HG02884 (cell line): ENCODE results near the gene KIFAP3.
"Not testable (repeated sequence)": the region's sequence is repeated elsewhere in the genome, so short reads cannot be mapped to it uniquely, and the experiment has no call there.

ENCODE experiments used
- ATAC-seq: cut with Tn5 transposase; IDR thresholded peaks from one replicate; pipeline ENCODE4 v1.9.1; 2021; ENCODE audit warnings: mild to moderate bottlenecking, moderate library complexity; ENCODE audit not compliant: unreplicated experiment

Gene KIFAP3

DNA sequence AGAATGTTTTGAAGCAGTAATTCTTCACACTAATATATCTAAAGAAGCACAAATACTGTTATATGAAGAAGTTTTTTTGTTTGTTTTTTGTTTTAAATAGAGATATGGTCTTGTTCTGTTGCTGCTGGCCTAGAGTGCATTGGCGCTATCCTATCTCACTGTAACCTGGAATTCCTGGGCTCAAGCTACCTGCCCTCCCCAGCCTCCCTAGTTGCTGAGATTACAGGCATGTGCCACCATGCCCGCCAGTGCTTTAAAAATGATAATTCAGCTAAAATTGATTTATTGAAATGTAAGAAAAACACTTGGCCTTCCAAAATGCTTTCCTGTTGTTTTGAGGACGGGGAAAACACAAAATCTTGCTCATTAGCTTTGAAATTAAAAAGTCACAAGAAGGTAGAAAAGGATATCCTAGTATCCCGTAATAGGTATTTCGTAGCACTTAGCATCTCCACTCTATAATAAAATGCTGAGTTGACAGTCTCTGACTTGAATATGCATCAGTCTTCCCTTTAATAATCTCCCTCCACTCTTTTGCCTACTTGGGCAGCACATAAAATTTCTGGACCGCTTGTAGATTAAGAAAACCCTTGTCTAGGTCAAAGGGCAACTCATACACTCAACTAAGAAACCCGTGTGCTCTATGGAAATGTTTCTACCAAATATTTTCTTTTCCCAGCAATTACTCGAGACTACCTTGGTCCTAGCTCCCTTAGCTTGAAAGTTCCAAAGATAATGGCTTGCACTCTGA lies 182.1 kb downstream of the KIFAP3 start:
- no peak for ATAC-seq

DNA sequence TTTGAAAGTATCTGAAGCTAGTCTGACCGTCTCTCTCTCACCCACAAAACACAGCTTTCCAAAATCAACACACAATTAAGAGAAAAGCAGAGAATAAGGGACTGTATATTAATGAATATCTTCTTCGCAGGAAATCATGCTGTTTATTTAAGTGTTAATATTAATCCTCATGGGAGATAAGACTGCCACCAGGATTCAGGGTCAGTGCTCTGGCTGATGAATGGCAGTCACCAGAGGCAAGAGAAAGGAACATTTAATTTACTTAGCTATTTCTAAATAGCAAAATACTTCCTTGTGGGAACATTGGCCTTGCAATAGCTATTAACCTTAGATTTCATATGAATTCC lies 183.0 kb downstream of the KIFAP3 start:
- no peak for ATAC-seq

DNA sequence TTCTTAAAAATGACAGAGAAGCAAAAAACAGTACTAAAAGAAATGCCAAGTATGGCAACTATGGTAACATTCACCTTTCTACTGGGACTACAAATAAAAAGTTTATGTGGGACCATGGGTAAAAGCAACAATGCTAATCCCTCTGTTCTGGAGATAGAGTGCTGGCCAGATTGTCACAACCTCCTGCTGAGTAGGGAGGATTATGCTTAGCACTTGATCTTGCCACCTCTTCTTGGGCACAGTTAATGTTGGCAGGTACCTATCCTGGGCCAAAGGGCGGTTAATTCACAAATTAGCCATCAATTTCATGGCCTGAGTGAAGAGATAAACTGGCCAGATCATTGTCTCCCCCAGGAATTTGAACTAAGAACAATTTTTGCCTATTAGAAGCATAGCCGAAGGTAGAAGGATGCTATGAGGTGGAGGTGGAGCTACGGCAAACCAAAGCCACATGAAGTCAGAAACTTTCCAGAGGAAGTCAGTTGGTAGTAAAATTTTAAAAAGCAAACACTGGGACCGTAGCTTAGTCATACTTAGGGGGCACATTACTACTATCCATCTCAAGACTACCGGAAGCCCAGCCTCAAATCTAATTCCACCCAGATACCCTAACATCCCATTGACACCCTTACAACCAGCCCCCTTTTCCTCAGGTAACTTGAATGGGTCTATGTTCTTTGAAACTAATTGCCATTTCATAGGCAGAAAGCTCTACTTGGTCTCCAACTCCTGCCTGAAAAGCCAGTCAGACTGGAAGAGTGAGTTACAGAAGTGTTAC lies 183.5 kb downstream of the KIFAP3 start:
- ATAC-seq = no peak

DNA sequence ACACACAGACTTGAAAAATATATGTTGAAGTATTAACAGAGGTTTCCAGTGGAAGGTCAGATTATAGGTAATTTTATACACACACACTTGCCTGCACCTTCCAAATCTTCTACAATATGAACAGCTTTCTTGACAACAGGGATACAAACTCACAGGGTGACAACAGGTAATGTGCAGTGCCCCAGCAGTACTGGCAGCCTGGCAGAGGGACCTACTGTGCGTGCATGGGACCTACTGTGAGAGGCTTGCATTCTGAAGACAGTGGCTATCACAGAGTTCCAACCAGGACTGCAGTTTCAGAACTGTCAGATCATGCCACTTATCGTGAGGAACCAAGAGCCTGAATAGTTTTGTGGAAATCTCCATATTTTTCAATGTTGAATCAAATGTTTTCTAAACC lies 184.6 kb downstream of the KIFAP3 start:
- no peak for ATAC-seq

DNA sequence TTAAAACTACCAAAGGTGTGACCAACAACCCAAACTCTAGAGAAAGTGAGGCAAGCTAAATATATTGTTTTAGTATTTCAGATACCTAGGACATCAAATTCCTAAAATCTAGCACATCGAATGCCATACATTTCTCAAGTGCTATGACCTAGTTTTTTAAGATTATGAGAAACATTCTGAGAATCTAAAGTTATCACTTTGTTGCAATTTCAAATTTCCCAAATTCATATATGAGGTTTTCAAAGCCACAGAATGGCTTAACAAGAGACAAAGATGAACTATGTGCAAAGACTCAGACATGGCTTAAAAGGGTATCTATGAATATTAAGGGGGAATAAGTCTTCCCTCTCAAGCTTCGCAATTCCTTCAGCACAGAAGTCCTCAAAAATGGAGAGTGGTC lies 187.6 kb downstream of the KIFAP3 start:
- no peak for ATAC-seq

DNA sequence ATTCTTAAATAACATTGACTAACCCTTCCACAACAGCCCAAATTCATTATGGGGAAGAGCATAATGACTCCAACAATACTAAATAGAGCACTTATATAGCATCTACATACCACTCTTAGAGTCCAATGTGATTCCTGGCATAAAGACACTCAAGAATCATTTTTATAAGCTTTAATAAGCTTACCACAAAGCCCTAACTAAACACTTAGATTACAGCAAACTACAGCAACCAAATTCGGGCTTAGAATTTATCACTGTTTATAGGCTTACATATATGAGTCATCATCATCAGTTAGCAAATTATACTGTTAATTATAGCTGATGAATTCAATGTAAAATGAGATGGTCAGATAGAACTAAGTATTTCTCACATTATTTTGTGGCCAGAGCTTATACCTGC lies 188.1 kb downstream of the KIFAP3 start:
- ATAC-seq = no peak

DNA sequence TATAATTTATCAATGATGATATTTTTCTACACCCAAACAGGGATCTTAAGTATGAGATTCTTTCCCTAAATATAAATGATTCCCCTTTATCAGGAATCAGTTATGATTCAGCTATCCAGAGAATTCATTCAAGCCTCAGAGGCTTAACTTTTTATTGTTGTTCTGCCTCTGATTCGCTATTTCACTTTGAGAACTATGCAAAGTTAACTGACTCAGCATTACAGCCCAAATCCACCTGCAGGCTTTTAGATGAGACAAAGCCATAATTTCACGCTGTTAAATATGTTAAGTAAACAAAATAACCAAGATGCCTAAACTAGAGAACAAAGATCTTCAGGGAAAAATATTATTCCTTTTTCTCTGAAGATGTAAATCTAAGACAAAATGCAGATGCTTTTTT lies 189.3 kb downstream of the KIFAP3 start:
- ATAC-seq = no peak

DNA sequence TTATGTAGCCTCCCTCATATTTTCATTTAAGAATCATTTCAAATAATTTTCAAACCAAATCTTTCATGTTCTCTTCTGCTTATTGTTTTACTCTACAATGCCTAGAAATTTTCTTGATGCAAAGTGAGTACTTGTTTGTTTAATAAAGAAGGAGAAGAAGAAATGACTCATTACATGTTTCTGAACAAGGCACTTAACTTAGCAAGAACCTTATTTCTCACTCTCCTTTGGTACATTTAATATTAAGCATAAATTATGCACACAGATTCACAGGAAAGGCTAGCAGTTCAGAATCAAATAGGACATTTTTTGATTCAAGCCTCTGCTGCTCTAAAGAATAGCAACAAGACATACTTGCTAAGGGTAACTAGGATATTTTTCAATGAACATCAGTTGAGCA lies 189.9 kb downstream of the KIFAP3 start:
- no peak for ATAC-seq

DNA sequence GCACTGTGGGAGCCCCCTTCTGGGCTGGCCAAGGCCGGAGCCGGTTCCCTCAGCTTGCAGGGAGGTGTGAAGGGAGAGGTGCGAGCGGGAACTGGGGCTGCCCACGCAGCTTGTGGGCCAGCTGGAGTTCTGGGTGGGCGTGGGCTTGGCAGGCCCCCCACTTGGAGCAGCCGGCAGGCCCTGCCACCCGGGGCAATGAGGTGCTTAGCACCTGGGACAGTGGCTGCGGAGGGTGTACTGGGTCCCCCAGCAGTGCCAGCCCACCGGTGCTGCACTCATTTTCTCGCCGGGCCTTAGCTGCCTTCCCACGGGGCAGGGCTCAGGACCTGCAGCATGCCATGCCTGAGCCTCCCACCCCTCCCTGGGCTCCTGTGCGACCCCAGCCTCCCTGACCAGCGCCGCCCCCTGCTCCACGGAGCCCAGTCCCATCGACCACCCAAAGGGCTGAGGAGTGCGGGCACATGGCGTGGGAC lies 192.4 kb downstream of the KIFAP3 start:
- ATAC-seq = no peak

DNA sequence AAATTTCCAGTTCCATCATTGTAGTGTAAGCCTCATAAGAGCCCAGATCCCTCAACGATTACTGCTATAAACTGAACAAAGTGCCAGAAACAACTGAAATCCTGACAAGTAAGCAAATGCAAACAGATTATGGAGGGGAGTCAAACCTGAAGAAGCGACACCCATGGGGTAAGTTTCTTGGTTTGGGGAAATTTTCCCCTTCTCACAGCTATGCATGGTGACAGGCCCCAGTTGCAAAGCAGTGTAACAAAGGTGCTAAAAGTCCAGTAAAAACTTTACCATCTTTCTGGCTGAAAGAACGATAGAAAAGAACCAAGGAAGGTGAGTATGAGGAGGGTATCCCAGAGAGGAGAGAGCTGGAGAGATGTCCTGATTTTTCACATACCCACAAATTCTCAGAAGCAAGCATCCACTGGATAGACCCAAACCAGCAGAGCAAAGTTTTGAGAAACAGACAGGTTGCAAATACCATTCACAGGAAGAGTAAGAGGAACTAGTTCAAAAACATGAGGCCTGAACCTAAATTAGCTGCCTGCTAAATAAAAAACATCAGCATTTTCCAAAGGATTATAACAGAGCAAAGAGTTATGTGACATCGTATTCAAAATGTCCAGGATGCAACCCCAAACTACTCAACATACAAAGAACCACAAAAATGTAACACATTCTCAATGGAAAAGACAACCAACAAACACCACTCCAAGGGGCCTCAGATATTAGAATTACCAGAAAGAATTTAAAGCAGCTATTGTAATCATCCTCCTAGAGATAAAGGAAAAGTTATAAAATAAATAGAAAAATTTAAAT lies 195.3 kb downstream of the KIFAP3 start:
- ATAC-seq = no peak

DNA sequence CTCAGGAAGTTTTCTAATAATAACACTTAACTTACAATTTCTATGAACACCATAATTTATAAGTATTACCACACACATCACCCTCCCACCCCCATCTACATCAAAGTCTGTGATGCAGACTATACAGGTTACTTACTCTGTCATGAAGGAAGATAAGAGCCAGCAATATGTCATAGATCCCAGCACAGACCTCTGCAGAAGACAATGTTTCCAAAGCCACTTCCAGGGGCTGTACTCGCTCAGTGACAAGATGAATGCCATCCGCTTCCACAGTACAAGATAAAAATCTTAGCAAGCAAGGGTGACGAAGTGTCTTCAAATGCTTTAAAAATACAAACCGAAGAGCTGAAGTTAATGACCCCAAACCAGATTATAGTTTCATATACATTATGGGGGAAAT lies 196.0 kb downstream of the KIFAP3 start:
- ATAC-seq = no peak

DNA sequence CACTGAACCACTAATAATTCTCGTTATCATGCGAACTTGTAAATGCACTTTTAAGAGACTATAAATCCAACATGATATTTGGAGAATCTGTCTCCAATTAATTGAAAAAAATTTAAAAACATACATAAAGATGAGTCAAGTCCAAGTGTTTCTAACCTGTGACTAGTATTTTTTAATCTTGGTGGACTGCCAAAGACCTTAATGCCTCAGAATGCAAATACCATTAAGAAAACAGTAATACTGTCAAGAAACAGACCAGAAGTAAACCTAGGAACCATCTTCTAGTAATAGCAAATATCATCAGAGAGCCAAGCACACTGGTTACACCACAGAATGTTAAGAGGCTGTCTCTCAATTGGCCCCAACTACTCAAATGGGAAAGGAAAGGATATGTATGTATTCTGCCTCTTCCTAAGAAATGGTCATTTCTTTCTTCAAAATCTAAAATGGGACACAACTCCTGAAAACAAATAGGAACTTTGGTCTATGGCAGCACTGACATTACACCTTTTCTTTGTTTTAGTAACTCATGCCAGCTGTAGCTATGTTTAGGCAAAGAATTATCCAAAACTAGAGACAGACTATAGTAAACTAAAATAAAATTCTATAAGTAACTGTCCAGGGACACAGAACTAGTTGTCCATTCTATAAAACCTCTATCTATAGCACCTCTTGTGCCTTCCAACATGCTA lies 196.5 kb downstream of the KIFAP3 start:
- no peak for ATAC-seq

DNA sequence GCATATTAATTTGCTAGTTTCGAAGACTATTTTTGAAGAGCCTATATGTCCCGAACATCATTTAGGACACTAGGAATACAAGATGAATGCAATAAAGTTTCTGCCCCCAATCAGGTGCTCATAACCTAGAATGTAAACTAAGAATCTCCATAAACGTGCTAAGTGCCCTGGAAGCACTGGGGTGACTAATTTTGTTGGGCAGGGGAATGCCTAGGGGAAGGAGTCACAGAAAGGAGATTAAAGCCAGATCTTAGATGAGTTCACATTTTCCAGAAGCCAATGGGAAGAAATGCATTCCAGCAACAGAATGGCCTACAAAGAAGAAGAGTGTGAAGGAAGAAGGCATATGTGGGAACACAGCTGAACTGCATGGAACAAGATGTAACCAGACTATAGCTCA lies 200.3 kb downstream of the KIFAP3 start:
- ATAC-seq = no peak

DNA sequence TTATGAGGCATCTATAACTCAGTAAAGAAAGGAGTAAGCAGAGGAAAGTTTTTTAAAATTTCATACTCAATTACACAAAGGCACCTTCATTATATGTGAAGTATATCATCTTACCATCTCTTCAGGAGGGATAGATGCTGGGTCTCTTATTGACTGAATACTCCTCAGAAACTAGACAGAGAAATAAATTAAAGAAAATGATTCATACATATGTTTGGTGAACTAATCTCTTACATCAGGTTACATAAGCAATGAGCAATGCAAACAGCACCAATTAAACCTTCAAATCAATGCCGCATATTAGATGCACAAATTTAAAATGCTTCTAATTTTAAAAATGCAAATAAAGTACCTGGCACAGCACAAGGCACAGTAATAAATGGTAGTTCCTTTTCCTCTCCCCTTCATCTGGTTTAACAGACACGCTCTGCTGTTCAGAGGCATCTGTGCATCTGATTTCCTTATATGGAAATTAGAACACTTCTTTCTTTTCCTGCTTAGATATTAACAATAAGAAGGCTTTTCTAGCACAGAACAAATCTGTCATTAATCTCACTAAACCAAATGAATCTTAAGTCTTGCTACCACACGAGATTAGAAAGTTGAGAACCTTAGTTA lies 200.8 kb downstream of the KIFAP3 start:
- no peak for ATAC-seq

DNA sequence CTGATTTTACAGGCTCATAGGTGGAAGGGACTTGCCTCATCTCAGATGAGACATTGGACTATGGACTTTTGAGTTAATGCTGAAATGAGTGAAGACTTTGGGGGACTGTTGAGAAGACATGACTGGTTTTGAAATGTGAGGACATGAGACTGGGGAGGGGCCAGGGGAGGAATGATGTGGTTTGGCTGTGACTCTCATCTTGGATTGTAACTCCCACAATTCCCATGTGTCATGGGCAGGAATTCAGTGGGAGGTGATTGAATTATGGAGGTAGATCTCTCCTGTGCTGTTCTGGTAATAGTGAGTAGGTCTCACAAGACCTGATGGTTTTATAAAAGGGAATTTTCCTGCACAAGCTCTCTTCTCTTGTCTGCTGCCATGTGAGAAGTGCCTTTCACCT lies 201.6 kb downstream of the KIFAP3 start:
- no peak for ATAC-seq

DNA sequence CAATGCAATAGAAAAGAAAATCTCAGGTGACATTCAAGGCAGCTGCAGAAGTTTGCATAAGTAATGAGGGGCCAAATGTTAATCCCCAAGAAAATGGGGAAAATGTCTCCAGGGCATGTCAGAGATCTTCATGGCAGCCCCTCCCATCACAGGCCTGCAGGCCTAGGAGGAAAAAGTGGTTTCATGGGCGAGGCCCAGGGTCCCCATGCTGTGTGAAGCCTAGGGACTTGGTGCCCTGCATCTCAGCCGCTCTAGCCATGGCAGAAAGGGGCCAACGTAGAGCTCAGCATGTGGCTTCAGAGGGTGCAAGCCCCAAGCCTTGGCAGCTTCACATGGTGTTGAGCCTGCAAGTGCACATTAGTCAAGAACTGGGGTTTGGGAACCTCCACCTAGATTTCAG lies 202.5 kb downstream of the KIFAP3 start:
- not testable (repeated sequence) for ATAC-seq
